Kidney epithelial cell (primary cell): ENCODE data around the gene MS4A5. TPM values are rescaled to one million over a fixed set of nuclear protein-coding genes. Genes with fewer than 3 reads are reported as not detected.
"Not testable (repeated sequence)": the region's sequence is repeated elsewhere in the genome, so short reads cannot be mapped to it uniquely, and the experiment has no call there.

Experiments
- DNase-seq: peaks from one replicate; pipeline ENCODE4 v3.0.0-alpha.2; 2010; ENCODE audit warnings: low read depth
- H3K27me3 ChIP-seq: 2 replicates; pipeline ENCODE4 v1.6.0; 2011; ENCODE audit warnings: low read length; ENCODE audit not compliant: control insufficient read depth, insufficient read depth
- H3K36me3 ChIP-seq: 2 replicates; pipeline ENCODE4 v1.5.1; 2011; ENCODE audit warnings: low read length; ENCODE audit not compliant: control insufficient read depth, insufficient read depth
- H3K4me3 ChIP-seq: 2 replicates; pipeline ENCODE4 v1.5.1; 2011; ENCODE audit warnings: low read depth, mild to moderate bottlenecking, control low read depth, low read length
- total RNA-seq: library from RNA; depleted of rRNA; stranded (reverse); fragments of >200 nt; gene quantifications from 2 replicates; pipeline ENCODE4 v1.2.3, GENCODE V29; 2015
- TF ChIP-seq, protein P1 (sequence below): IDR thresholded peaks from 2 replicates; pipeline ENCODE4 v1.5.1; 2011; ENCODE audit warnings: mild to moderate bottlenecking, moderate library complexity, low read length, control low read depth, inconsistent platforms; ENCODE audit not compliant: insufficient read depth, poor library complexity, severe bottlenecking

MS4A5 gene
- total RNA-seq, 1 donor from 2014 or later, result not detected

DNA sequence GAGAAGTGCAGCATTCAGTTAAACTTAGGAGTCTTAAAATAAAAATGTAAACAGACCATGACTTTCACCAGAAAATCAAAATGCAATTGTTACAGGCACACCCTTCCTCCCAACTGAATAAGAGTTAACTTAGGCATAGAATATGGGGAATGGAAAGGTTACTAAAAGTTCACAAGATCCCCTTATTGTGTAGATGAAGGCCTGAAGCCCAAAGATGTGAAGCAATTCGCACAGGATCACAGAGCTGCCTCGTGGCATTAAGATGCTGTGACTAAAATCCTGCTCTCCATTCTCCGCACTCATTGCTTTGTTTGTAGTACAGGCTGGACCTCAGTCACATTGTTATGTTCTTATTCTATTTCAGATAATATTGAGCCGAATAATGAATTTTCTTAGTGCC, 4.0 kb downstream of the MS4A5 start:
- Histone ChIP-seq H3K36me3 (no peaks in the 10 kb centered on the region), H3K27me3 (no peaks in the 10 kb centered on the region), H3K4me3 (no peak overlapping the region)
- TF ChIP-seq, protein P1, sequence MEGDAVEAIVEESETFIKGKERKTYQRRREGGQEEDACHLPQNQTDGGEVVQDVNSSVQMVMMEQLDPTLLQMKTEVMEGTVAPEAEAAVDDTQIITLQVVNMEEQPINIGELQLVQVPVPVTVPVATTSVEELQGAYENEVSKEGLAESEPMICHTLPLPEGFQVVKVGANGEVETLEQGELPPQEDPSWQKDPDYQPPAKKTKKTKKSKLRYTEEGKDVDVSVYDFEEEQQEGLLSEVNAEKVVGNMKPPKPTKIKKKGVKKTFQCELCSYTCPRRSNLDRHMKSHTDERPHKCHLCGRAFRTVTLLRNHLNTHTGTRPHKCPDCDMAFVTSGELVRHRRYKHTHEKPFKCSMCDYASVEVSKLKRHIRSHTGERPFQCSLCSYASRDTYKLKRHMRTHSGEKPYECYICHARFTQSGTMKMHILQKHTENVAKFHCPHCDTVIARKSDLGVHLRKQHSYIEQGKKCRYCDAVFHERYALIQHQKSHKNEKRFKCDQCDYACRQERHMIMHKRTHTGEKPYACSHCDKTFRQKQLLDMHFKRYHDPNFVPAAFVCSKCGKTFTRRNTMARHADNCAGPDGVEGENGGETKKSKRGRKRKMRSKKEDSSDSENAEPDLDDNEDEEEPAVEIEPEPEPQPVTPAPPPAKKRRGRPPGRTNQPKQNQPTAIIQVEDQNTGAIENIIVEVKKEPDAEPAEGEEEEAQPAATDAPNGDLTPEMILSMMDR, result no peak
- DNase-seq, result no peak

DNA sequence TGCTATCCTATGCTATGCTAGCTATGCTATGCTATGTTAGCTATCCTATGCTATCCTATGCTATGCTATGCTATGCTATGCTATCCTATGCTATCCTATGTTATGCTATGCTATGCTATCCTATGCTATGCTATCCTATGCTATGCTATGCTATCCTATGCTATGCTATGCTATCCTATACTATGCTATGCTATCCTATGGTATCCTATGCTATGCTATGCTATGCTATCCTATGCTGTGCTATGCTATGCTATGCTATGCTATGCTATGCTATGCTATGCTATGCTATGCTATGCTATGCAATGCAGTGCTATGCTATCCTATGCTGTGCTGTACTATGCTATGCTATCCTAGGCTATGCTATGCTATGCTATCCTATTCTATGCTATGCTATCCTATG, 17.7 kb downstream of the MS4A5 start:
- Histone ChIP-seq H3K27me3 (no peaks in the 10 kb centered on the region), H3K36me3 (no peaks in the 10 kb centered on the region), H3K4me3 (no peak overlapping the region)
- DNase-seq, result no peak
- TF ChIP-seq, protein P1, result no peak

DNA sequence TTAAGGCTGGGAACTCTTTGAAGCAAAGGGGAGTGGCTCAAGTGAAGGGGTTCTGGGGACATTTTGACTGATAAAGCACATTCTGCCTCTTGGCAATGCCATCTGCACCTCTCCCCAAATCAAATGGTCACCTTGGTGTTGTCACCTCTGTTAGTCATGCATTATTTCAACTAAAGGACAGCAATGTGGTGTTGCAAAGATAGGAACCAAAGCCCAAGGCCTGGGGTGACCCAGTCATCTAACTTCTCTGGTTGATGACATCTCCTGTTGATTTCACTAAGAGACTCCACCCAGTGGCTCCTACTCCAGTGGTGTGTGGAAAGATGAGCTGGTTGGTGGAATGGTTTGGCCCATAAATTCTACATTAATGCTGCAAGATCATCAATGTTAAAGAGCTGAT, 18.5 kb downstream of the MS4A5 start:
- Histone ChIP-seq H3K27me3 (no peaks in the 10 kb centered on the region), H3K36me3 (no peaks in the 10 kb centered on the region), H3K4me3 (no peak overlapping the region)
- TF ChIP-seq, protein P1, result no peak
- no peak for DNase-seq

DNA sequence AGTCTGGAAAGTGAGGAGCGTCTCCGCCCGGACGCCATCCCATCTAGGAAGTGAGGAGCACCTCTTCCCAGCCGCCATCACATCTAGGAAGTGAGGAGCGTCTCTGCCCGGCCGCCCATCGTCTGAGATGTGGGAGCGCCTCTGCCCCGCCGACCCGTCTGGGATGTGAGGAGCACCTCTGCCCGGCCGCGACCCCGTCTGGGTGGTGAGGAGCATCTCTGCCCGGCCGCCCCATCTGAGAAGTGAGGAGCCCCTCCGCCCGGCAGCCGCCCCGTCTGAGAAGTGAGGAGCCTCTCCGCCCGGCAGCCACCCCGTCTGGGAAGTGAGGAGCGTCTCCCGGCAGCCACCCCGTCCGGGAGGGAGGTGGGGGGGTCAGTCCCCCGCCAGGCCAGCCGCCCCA, 21.8 kb downstream of the MS4A5 start:
- not testable (repeated sequence) for DNase-seq, H3K27me3 ChIP-seq, H3K4me3 ChIP-seq, H3K36me3 ChIP-seq

DNA sequence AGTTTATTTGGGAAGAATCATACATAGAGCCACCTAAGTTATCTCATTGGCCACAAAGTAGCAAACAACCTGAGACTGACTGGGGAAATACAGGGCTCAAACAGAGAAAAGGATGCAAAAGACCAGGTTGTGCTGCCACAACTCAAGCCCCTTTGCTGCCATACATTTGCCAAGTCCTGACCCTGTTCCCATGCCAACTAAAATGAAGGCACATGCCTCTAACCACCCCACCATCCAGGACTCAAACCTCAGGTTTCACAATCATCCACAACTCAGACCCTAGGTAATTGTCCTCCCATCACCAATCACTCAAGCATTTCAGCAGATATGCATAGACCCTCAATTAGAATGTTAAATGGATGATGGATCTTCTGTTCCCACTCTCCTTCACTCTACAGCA, 24.8 kb downstream of the MS4A5 start:
- no peak overlapping the region for H3K4me3 ChIP-seq
- H3K27me3 ChIP-seq, result no peaks in the 10 kb centered on the region
- DNase-seq, result no peak
- TF ChIP-seq, protein P1, result no peak
- H3K36me3 ChIP-seq, result no peaks in the 10 kb centered on the region

DNA sequence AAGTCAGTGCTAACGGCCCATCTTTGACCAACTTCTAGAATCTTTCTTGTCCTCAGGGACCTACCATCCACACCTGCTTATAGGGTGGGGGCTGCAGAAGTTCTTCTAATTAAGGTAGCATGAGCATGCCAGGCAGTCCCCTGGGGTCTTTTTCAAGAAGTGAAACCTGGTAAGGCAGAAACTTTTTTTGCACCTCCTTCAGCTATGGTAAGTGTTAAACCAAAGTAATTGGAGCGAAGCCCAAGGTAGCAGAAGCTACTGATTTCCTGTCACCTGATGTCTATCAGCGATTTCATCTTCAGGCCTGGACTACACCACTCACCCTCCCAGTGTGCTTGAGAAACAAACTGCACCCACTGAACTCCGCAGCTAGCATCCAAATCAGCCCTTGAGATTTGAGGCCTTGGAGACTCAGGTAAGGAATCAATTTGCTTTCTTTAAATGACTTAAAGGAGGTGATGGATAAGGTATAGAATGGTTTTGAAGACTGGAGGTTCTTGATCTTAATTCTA, 26.2 kb downstream of the MS4A5 start, which contains the start of gene MS4A1:
Gene MS4A1 (plus strand): TSS at position 317 of the 512 bp plus-strand sequence. CDS start 6,528 bp downstream, outside the sequence.
- Histone ChIP-seq H3K27me3 (no peaks in the 10 kb centered on the region), H3K4me3 (no peak within 1 kb of the TSS), H3K36me3 (no peaks in the 10 kb centered on the region)
- TF ChIP-seq, protein P1, result no peak
- DNase-seq, result no peak
